ENCODE measurements around the gene CFAP20DC. TPM values are rescaled to one million over a fixed set of nuclear protein-coding genes. Genes with fewer than 3 reads are reported as not detected.

The CFAP20DC gene
- total RNA-seq, 1 donor from 2014 or later: 0.57 TPM

GRCh38 chr3:58754074-58754473 is 295.8 kb downstream of the CFAP20DC start:
- H3K27me3 Mint-ChIP-seq (ENCODE audit: low read depth, unreplicated experiment): no peaks in the 10 kb centered on the region
- Histone ChIP-seq H3K9me3 (ENCODE audit: insufficient read depth, low read depth, low read length) (no peaks in the 10 kb centered on the region), H2AFZ (ENCODE audit: low read depth, low read length) (no peak overlapping the region), H3K9ac (ENCODE audit: low read length) (no peak overlapping the region), H3K27me3 (ENCODE audit: insufficient read depth, low read length) (no peaks in the 10 kb centered on the region), H3K4me1 (ENCODE audit: insufficient read depth, low read length) (no peaks in the 10 kb centered on the region), H4K20me1 (ENCODE audit: insufficient read depth, low read length) (no peaks in the 10 kb centered on the region), H3K4me2 (ENCODE audit: low read length) (no peak overlapping the region), H3K36me3 (ENCODE audit: insufficient read depth, low read length) (no peaks in the 10 kb centered on the region), H3K4me3 (ENCODE audit: insufficient read depth, low read depth, low read length) (no peak overlapping the region), H3K79me2 (ENCODE audit: insufficient read depth, low read length) (no peaks in the 10 kb centered on the region), H3K27ac (ENCODE audit: low read depth, low read length) (no peak overlapping the region)
- no peaks in the 10 kb centered on the region for H3K9me3 Mint-ChIP-seq (ENCODE audit: unreplicated experiment)
- no peak overlapping the region for H3K4me3 Mint-ChIP-seq (ENCODE audit: unreplicated experiment)
- TF ChIP-seq EZH2 (IDR thresholded peaks at IDR 0.05; ENCODE audit: insufficient read depth, low read length): no peak
- TF ChIP-seq CTCF (IDR thresholded peaks at IDR 0.05; ENCODE audit: insufficient read depth, low read depth, low read length): no peak
- no peaks in the 10 kb centered on the region for H3K36me3 Mint-ChIP-seq (ENCODE audit: low read depth, unreplicated experiment)
- no peaks in the 10 kb centered on the region for H3K4me1 Mint-ChIP-seq (ENCODE audit: low read depth, unreplicated experiment)
- DNase-seq (ENCODE audit: low read depth) (no peak), FAIRE-seq (no peak)
- no peak overlapping the region for H3K27ac Mint-ChIP-seq (ENCODE audit: unreplicated experiment)

- H3K9me3 ChIP-seq (ENCODE audit: insufficient read depth, low read depth, low read length): no peaks in the 10 kb centered on the region
- no peak overlapping the region for H3K4me3 Mint-ChIP-seq (ENCODE audit: unreplicated experiment)
- no peak overlapping the region for H2AFZ ChIP-seq (ENCODE audit: low read depth, low read length)
- no peak overlapping the region for H3K9ac ChIP-seq (ENCODE audit: low read length)
- no peaks in the 10 kb centered on the region for H3K27me3 Mint-ChIP-seq (ENCODE audit: low read depth, unreplicated experiment)
- FAIRE-seq (no peak), DNase-seq (ENCODE audit: low read depth) (no peak)
- H4K20me1 ChIP-seq (ENCODE audit: insufficient read depth, low read length): no peaks in the 10 kb centered on the region
- no peaks in the 10 kb centered on the region for H3K4me1 Mint-ChIP-seq (ENCODE audit: low read depth, unreplicated experiment)
- TF ChIP-seq CTCF (IDR thresholded peaks at IDR 0.05; ENCODE audit: insufficient read depth, low read depth, low read length) (no peak), EZH2 (IDR thresholded peaks at IDR 0.05; ENCODE audit: insufficient read depth, low read length) (no peak)
- H3K36me3 Mint-ChIP-seq (ENCODE audit: low read depth, unreplicated experiment): no peaks in the 10 kb centered on the region
- no peak overlapping the region for H3K27ac ChIP-seq (ENCODE audit: low read depth, low read length)
- H3K27me3 ChIP-seq (ENCODE audit: insufficient read depth, low read length): no peaks in the 10 kb centered on the region
- no peak overlapping the region for H3K27ac Mint-ChIP-seq (ENCODE audit: unreplicated experiment)
- no peaks in the 10 kb centered on the region for H3K36me3 ChIP-seq (ENCODE audit: insufficient read depth, low read length)
- H3K9me3 Mint-ChIP-seq (ENCODE audit: unreplicated experiment): no peaks in the 10 kb centered on the region
- H3K79me2 ChIP-seq (ENCODE audit: insufficient read depth, low read length): no peaks in the 10 kb centered on the region
- H3K4me2 ChIP-seq (ENCODE audit: low read length): no peak overlapping the region
- H3K4me3 ChIP-seq (ENCODE audit: insufficient read depth, low read depth, low read length): no peak overlapping the region
- no peaks in the 10 kb centered on the region for H3K4me1 ChIP-seq (ENCODE audit: insufficient read depth, low read length)
These were observed 297.8 kb downstream of the CFAP20DC start for GRCh38 chr3:58751882-58752567.

GRCh38 chr3:58751235-58751634 is 298.6 kb downstream of the CFAP20DC start:
- Mint-ChIP-seq H3K27me3 (ENCODE audit: low read depth, unreplicated experiment) (no peaks in the 10 kb centered on the region), H3K36me3 (ENCODE audit: low read depth, unreplicated experiment) (no peaks in the 10 kb centered on the region), H3K4me1 (ENCODE audit: low read depth, unreplicated experiment) (no peaks in the 10 kb centered on the region), H3K4me3 (ENCODE audit: unreplicated experiment) (no peak overlapping the region), H3K9me3 (ENCODE audit: unreplicated experiment) (no peaks in the 10 kb centered on the region), H3K27ac (ENCODE audit: unreplicated experiment) (no peak overlapping the region)
- Histone ChIP-seq H2AFZ (ENCODE audit: low read depth, low read length) (no peak overlapping the region), H3K4me3 (ENCODE audit: insufficient read depth, low read depth, low read length) (no peak overlapping the region), H3K36me3 (ENCODE audit: insufficient read depth, low read length) (no peaks in the 10 kb centered on the region), H3K9ac (ENCODE audit: low read length) (no peak overlapping the region), H3K79me2 (ENCODE audit: insufficient read depth, low read length) (no peaks in the 10 kb centered on the region), H3K4me2 (ENCODE audit: low read length) (no peak overlapping the region), H3K4me1 (ENCODE audit: insufficient read depth, low read length) (no peaks in the 10 kb centered on the region), H3K27ac (ENCODE audit: low read depth, low read length) (no peak overlapping the region), H3K9me3 (ENCODE audit: insufficient read depth, low read depth, low read length) (no peaks in the 10 kb centered on the region), H4K20me1 (ENCODE audit: insufficient read depth, low read length) (no peaks in the 10 kb centered on the region), H3K27me3 (ENCODE audit: insufficient read depth, low read length) (no peaks in the 10 kb centered on the region)
- no peak for FAIRE-seq
- TF ChIP-seq EZH2 (IDR thresholded peaks at IDR 0.05; ENCODE audit: insufficient read depth, low read length) (no peak), CTCF (IDR thresholded peaks at IDR 0.05; ENCODE audit: insufficient read depth, low read depth, low read length) (no peak)
- DNase-seq (ENCODE audit: low read depth): no peak
